ENCODE data around the gene SPOCK2.

The SPOCK2 gene

GRCh38 chr10:72049969-72050781 is 38.2 kb downstream of the SPOCK2 start:
- Mint-ChIP-seq H3K36me3 (ENCODE audit: low read depth) (no peaks in the 10 kb centered on the region), H3K4me1 (ENCODE audit: low read depth) (peaks cover 9% of the 10 kb centered on the region), H3K9me3 (no peaks in the 10 kb centered on the region), H3K27ac (no peak overlapping the region), H3K27me3 (no peaks in the 10 kb centered on the region), H3K4me3 (no peak overlapping the region)
- DNase-seq: no peak

GRCh38 chr10:72049472-72049871 is 38.9 kb downstream of the SPOCK2 start:
- no peaks in the 10 kb centered on the region for H3K27me3 Mint-ChIP-seq
- peaks cover 9% of the 10 kb centered on the region for H3K4me1 Mint-ChIP-seq (ENCODE audit: low read depth)
- no peak overlapping the region for H3K4me3 Mint-ChIP-seq
- H3K36me3 Mint-ChIP-seq (ENCODE audit: low read depth): no peaks in the 10 kb centered on the region
- no peak overlapping the region for H3K27ac Mint-ChIP-seq
- H3K9me3 Mint-ChIP-seq: no peaks in the 10 kb centered on the region
- no peak for DNase-seq

GRCh38 chr10:72048450-72049124 is 39.8 kb downstream of the SPOCK2 start:
- no peak overlapping the region for H3K4me3 Mint-ChIP-seq
- no peaks in the 10 kb centered on the region for H3K36me3 Mint-ChIP-seq (ENCODE audit: low read depth)
- no peaks in the 10 kb centered on the region for H3K9me3 Mint-ChIP-seq
- no peaks in the 10 kb centered on the region for H3K27me3 Mint-ChIP-seq
- peak overlapping the region; percentile 45 for H3K27ac Mint-ChIP-seq
- peaks cover 10% of the 10 kb centered on the region for H3K4me1 Mint-ChIP-seq (ENCODE audit: low read depth)
- DNase-seq: peak; percentile 96

- H3K36me3 Mint-ChIP-seq (ENCODE audit: low read depth): no peaks in the 10 kb centered on the region
- no peak overlapping the region for H3K4me3 Mint-ChIP-seq
- H3K9me3 Mint-ChIP-seq: no peaks in the 10 kb centered on the region
- no peak for DNase-seq
- no peak overlapping the region for H3K27ac Mint-ChIP-seq
- H3K4me1 Mint-ChIP-seq (ENCODE audit: low read depth): peaks cover 10% of the 10 kb centered on the region
- no peaks in the 10 kb centered on the region for H3K27me3 Mint-ChIP-seq
These were observed 42.8 kb downstream of the SPOCK2 start for GRCh38 chr10:72045586-72045985.

- H3K27me3 Mint-ChIP-seq: no peaks in the 10 kb centered on the region
- peaks cover 8% of the 10 kb centered on the region for H3K4me1 Mint-ChIP-seq (ENCODE audit: low read depth)
- H3K27ac Mint-ChIP-seq: no peak overlapping the region
- no peaks in the 10 kb centered on the region for H3K36me3 Mint-ChIP-seq (ENCODE audit: low read depth)
- DNase-seq: no peak
- H3K4me3 Mint-ChIP-seq: no peak overlapping the region
- no peaks in the 10 kb centered on the region for H3K9me3 Mint-ChIP-seq
These were observed 43.8 kb downstream of the SPOCK2 start for GRCh38 chr10:72044417-72045041.

GRCh38 chr10:72043016-72043834 is 45.1 kb downstream of the SPOCK2 start:
- Mint-ChIP-seq H3K27me3 (no peaks in the 10 kb centered on the region), H3K9me3 (no peaks in the 10 kb centered on the region), H3K36me3 (ENCODE audit: low read depth) (no peaks in the 10 kb centered on the region), H3K4me1 (ENCODE audit: low read depth) (peaks cover 2% of the 10 kb centered on the region), H3K4me3 (no peak overlapping the region), H3K27ac (no peak overlapping the region)
- DNase-seq: no peak

- DNase-seq: no peak
- Mint-ChIP-seq H3K27me3 (no peaks in the 10 kb centered on the region), H3K27ac (no peak overlapping the region), H3K4me1 (ENCODE audit: low read depth) (peaks cover 2% of the 10 kb centered on the region), H3K9me3 (no peaks in the 10 kb centered on the region), H3K36me3 (ENCODE audit: low read depth) (no peaks in the 10 kb centered on the region), H3K4me3 (no peak overlapping the region)
These were observed 46.9 kb downstream of the SPOCK2 start for GRCh38 chr10:72041491-72041890.

GRCh38 chr10:72039377-72039776 is 49.0 kb downstream of the SPOCK2 start:
- no peak for DNase-seq
- no peak overlapping the region for H3K27ac Mint-ChIP-seq

GRCh38 chr10:72038458-72039001 is 49.8 kb downstream of the SPOCK2 start:
- peaks cover 2% of the 10 kb centered on the region for H3K27me3 Mint-ChIP-seq
- no peaks in the 10 kb centered on the region for H3K4me1 Mint-ChIP-seq (ENCODE audit: low read depth)
- no peak for DNase-seq
- no peaks in the 10 kb centered on the region for H3K9me3 Mint-ChIP-seq
- no peak overlapping the region for H3K4me3 Mint-ChIP-seq
- H3K36me3 Mint-ChIP-seq (ENCODE audit: low read depth): no peaks in the 10 kb centered on the region
- no peak overlapping the region for H3K27ac Mint-ChIP-seq

More at GRCh38 chr10:72039377-72039776, 49.0 kb downstream of the SPOCK2 start:
- H3K27me3 Mint-ChIP-seq: peaks cover under 1% of the 10 kb centered on the region
- H3K9me3 Mint-ChIP-seq: no peaks in the 10 kb centered on the region
- no peaks in the 10 kb centered on the region for H3K36me3 Mint-ChIP-seq (ENCODE audit: low read depth)
- H3K4me1 Mint-ChIP-seq (ENCODE audit: low read depth): peaks cover 2% of the 10 kb centered on the region
- H3K4me3 Mint-ChIP-seq: no peak overlapping the region

GRCh38 chr10:72037811-72038210 is 50.5 kb downstream of the SPOCK2 start:
- no peak for DNase-seq
- no peaks in the 10 kb centered on the region for H3K4me1 Mint-ChIP-seq (ENCODE audit: low read depth)
- no peaks in the 10 kb centered on the region for H3K36me3 Mint-ChIP-seq (ENCODE audit: low read depth)
- H3K27me3 Mint-ChIP-seq: peaks cover 2% of the 10 kb centered on the region
- H3K9me3 Mint-ChIP-seq: no peaks in the 10 kb centered on the region
- no peak overlapping the region for H3K27ac Mint-ChIP-seq
- no peak overlapping the region for H3K4me3 Mint-ChIP-seq

GRCh38 chr10:72037266-72037665 is 51.1 kb downstream of the SPOCK2 start:
- no peaks in the 10 kb centered on the region for H3K9me3 Mint-ChIP-seq
- H3K4me3 Mint-ChIP-seq: no peak overlapping the region
- no peak overlapping the region for H3K27ac Mint-ChIP-seq
- DNase-seq: no peak
- no peaks in the 10 kb centered on the region for H3K36me3 Mint-ChIP-seq (ENCODE audit: low read depth)
- H3K4me1 Mint-ChIP-seq (ENCODE audit: low read depth): no peaks in the 10 kb centered on the region
- peaks cover 2% of the 10 kb centered on the region for H3K27me3 Mint-ChIP-seq

- Mint-ChIP-seq H3K9me3 (no peaks in the 10 kb centered on the region), H3K27ac (no peak overlapping the region), H3K4me3 (no peak overlapping the region), H3K36me3 (ENCODE audit: low read depth) (no peaks in the 10 kb centered on the region), H3K4me1 (ENCODE audit: low read depth) (no peaks in the 10 kb centered on the region), H3K27me3 (peaks cover 4% of the 10 kb centered on the region)
- no peak for DNase-seq
These were observed 53.0 kb downstream of the SPOCK2 start for GRCh38 chr10:72035252-72035887.

- Mint-ChIP-seq H3K9me3 (no peaks in the 10 kb centered on the region), H3K27ac (no peak overlapping the region), H3K27me3 (peaks cover 5% of the 10 kb centered on the region), H3K4me3 (no peak overlapping the region), H3K4me1 (ENCODE audit: low read depth) (no peaks in the 10 kb centered on the region), H3K36me3 (ENCODE audit: low read depth) (no peaks in the 10 kb centered on the region)
- no peak for DNase-seq
These were observed 53.6 kb downstream of the SPOCK2 start for GRCh38 chr10:72034761-72035160.

GRCh38 chr10:72034040-72034499 is 54.3 kb downstream of the SPOCK2 start:
- Mint-ChIP-seq H3K4me1 (ENCODE audit: low read depth) (no peaks in the 10 kb centered on the region), H3K9me3 (no peaks in the 10 kb centered on the region), H3K27ac (no peak overlapping the region), H3K36me3 (ENCODE audit: low read depth) (no peaks in the 10 kb centered on the region), H3K27me3 (peaks cover 5% of the 10 kb centered on the region), H3K4me3 (no peak overlapping the region)
- no peak for DNase-seq

All from activated T-cell treated with anti-CD3 and anti-CD28 coated beads, Interleukin-2, amount 50 U/mL, for 24 hours (primary cell).